RPMI7951 (cell line): ENCODE data around the gene PRAMEF10. TPM values are rescaled to one million over a fixed set of nuclear protein-coding genes. Genes with fewer than 3 reads are reported as not detected.
"Not testable (repeated sequence)": the region's sequence is repeated elsewhere in the genome, so short reads cannot be mapped to it uniquely, and the experiment has no call there.

Experiments
- DNase-seq: peaks from one replicate; pipeline ENCODE4 v3.0.0-alpha.2; 2012; ENCODE audit warnings: low read depth
- total RNA-seq: library from RNA; depleted of rRNA; stranded (reverse); fragments of >200 nt; shearing (Covaris generic); gene quantifications from 2 replicates; pipeline ENCODE4 v1.2.3, GENCODE V29; 2014; rRNA removed

The PRAMEF10 gene
- not detected in 2 replicates for total RNA-seq

- DNase-seq, result not testable (repeated sequence)
Observed at GRCh38 chr1:12898170-12898569, at the start of gene PRAMEF10. Gene PRAMEF10, minus strand, starts transcription at chr1:12898270. Its CDS starts 2,423 bp downstream, at chr1:12895847.

- not testable (repeated sequence) for DNase-seq
Observed at GRCh38 chr1:12947480-12947879, 49.4 kb upstream of the PRAMEF10 start, which contains the start of gene PRAMEF6. Gene PRAMEF6, minus strand, starts transcription at chr1:12947580. Its CDS starts 5,062 bp downstream, at chr1:12942518.

- not testable (repeated sequence) for DNase-seq
Observed at GRCh38 chr1:12924368-12924767, 26.3 kb upstream of the PRAMEF10 start.

- not testable (repeated sequence) for DNase-seq
Observed at GRCh38 chr1:12921749-12922148, 23.7 kb upstream of the PRAMEF10 start.

GRCh38 chr1:12916310-12916709 lies 18.2 kb upstream of the PRAMEF10 start, which contains the start of gene PRAMEF7:
Gene PRAMEF7, plus strand, starts transcription at chr1:12916610. Its CDS starts 1,083 bp downstream, at chr1:12917693.
- not testable (repeated sequence) for DNase-seq

GRCh38 chr1:12903793-12904572 lies 5.9 kb upstream of the PRAMEF10 start:
- DNase-seq, result not testable (repeated sequence)

- not testable (repeated sequence) for DNase-seq
Observed at GRCh38 chr1:12899186-12899585, 1.1 kb upstream of the PRAMEF10 start.

GRCh38 chr1:12886101-12886500 lies 12.0 kb downstream of the PRAMEF10 start, which contains the start of gene PRAMEF4:
Gene PRAMEF4, minus strand, starts transcription at chr1:12886201. Its CDS starts 2,807 bp downstream, at chr1:12883394.
- not testable (repeated sequence) for DNase-seq

- DNase-seq, result not testable (repeated sequence)
Observed at GRCh38 chr1:12878453-12878852, 19.6 kb downstream of the PRAMEF10 start.

GRCh38 chr1:12863131-12863880 lies 34.8 kb downstream of the PRAMEF10 start:
- not testable (repeated sequence) for DNase-seq

GRCh38 chr1:12856786-12857185 lies 41.3 kb downstream of the PRAMEF10 start, which contains the start of gene PRAMEF2:
Gene PRAMEF2, plus strand, starts transcription at chr1:12857086. Its CDS starts 1,924 bp downstream, at chr1:12859010.
- DNase-seq, result not testable (repeated sequence)

GRCh38 chr1:12851779-12852178 lies 46.3 kb downstream of the PRAMEF10 start:
- peak; percentile 37 for DNase-seq

- not testable (repeated sequence) for DNase-seq
Observed at GRCh38 chr1:12848620-12849019, 49.5 kb downstream of the PRAMEF10 start, which contains the start of gene HNRNPCL1. Gene HNRNPCL1, minus strand, starts transcription at chr1:12848720. Its CDS starts 431 bp downstream, at chr1:12848289.

Other genes starting within 250 kb of the PRAMEF10 start
- not detected in 2 replicates for gene AADACL3, start 182.2 kb downstream of the PRAMEF10 start, total RNA-seq
- gene CFAP107, start 152.1 kb downstream of the PRAMEF10 start, total RNA-seq, result not detected in 2 replicates
- gene PRAMEF12, start 124.5 kb downstream of the PRAMEF10 start, total RNA-seq, result not detected in 2 replicates
- gene PRAMEF1, start 106.9 kb downstream of the PRAMEF10 start, total RNA-seq, result not detected in 2 replicates
- not detected in 2 replicates for gene PRAMEF11, start 66.9 kb downstream of the PRAMEF10 start, total RNA-seq
- 0.12 TPM in 1 of 2 replicates, not detected in the other for gene HNRNPCL1, start 49.5 kb downstream of the PRAMEF10 start, total RNA-seq
- gene PRAMEF2, start 41.2 kb downstream of the PRAMEF10 start, total RNA-seq, result not detected in 2 replicates
- not detected in 2 replicates for gene PRAMEF4, start 12.1 kb downstream of the PRAMEF10 start, total RNA-seq
- not detected in 2 replicates for gene PRAMEF7, start 18.3 kb upstream of the PRAMEF10 start, total RNA-seq
- gene PRAMEF6, start 49.3 kb upstream of the PRAMEF10 start, total RNA-seq, result not detected in 2 replicates
- gene PRAMEF27, start 158.3 kb upstream of the PRAMEF10 start, total RNA-seq, result not detected in 2 replicates
- not detected in 2 replicates for gene HNRNPCL3, start 162.5 kb upstream of the PRAMEF10 start, total RNA-seq
- not detected in 2 replicates for gene PRAMEF25, start 172.5 kb upstream of the PRAMEF10 start, total RNA-seq
- gene HNRNPCL2, start 218.6 kb upstream of the PRAMEF10 start, total RNA-seq, result not detected in 2 replicates